HG03039 (cell line): ENCODE measurements around the gene P2RY11.

Experiments
- ATAC-seq: cut with Tn5 transposase; IDR thresholded peaks from one replicate; pipeline ENCODE4 v1.9.1; 2021; ENCODE audit warnings: mild to moderate bottlenecking, moderate library complexity; ENCODE audit not compliant: unreplicated experiment

P2RY11 gene

DNA sequence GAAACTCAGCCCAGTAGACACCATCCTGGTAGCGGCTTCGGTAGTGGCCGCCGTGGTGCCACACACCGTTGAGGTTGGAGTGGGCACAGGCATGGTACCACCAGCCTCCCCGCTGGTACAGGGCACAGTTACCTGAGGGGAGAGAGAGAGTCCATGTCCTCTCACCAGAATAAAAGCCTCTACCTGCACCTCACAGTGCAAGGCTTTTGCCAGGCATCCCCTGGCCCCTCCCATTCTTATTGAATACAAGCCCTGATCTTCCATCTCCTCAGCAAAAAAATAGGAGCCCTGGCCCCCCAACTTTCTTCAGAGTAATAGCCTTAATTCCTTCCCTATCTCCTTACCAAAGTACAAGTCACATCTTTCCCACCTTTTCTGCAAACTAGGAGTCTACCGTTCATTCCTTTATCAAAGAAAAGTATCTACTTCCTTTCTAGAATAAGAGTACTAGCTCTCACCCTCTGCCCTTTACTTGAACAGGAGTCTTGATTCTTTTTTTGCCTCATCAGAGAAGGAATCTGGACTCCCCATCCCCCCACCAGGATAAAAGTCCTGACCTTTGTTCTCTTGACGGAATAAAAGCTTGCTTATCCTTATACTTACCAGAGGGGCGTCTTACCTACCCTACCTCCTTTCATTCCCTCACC, 18.7 kb upstream of the P2RY11 start:
- no peak for ATAC-seq

DNA sequence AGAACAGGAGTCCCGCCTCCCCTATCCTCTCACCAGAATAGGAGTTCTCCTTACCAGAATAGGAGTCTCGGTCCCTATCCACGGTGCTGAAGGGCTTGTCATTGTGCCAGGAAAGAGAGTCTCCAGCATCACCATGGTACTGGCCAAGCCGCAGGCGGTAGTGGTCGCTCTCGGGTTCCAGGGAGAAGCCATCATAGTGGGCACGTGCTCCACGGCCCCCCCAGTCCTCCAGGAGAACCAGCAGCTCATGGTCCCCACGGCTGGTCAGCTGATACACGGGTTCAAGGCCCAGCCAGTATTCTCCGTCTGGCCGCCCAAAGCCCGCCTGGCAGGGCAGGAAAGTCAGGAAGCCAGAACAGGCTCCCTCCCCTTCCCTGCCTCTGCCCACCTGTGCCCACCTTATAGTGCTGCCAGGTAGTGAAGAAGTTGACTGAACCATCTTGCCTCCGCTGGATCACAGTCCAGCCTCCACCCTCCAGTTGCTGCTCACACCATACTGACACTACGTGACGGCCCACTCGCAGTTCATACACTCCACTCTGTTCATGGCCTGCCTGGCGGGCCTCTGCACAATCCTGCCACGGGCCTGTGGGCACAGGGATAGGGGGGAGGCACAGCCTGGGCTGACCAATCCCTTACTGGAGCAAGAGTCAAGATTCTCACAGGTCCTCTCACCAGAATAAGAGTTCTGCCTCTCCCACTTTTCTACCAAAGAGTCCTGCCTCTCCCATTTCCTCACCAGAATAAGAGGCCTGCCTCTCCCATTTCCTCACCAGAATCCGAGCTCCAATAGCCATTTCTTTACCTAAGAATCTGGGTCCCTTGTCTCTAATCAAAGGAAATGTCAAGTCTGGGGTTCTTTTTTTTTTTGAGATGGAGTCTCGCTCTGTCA, 18.0 kb upstream of the P2RY11 start:
- ATAC-seq, result no peak

- ATAC-seq, result no peak
Measured at GRCh38 chr19:10095622-10095947, 15.9 kb upstream of the P2RY11 start.

- peak; percentile 73 for ATAC-seq
Measured at GRCh38 chr19:10095948-10096614, 15.4 kb upstream of the P2RY11 start.

DNA sequence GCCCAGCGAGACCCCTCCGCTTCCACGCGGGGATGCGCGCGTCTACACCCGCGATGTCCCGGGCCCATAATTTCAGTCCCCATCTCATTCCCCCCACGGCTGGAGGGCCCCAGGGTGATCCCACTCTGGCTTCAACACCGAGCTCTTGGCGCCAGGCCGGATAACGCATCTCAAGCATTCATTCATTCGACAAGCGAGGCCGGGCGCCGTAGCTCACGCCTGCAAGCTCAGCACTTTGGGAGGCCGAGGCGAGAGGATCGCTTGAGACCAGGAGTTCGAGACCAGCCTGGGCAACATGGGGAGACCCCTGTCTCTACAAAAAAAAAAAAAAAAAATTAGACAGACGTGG, 14.9 kb upstream of the P2RY11 start:
- no peak for ATAC-seq

GRCh38 chr19:10100163-10100785, 11.2 kb upstream of the P2RY11 start:
- ATAC-seq, result no peak

- ATAC-seq, result no peak
Measured at GRCh38 chr19:10102787-10103236, 8.7 kb upstream of the P2RY11 start.

GRCh38 chr19:10104130-10104513, 7.4 kb upstream of the P2RY11 start:
- ATAC-seq, result no peak

DNA sequence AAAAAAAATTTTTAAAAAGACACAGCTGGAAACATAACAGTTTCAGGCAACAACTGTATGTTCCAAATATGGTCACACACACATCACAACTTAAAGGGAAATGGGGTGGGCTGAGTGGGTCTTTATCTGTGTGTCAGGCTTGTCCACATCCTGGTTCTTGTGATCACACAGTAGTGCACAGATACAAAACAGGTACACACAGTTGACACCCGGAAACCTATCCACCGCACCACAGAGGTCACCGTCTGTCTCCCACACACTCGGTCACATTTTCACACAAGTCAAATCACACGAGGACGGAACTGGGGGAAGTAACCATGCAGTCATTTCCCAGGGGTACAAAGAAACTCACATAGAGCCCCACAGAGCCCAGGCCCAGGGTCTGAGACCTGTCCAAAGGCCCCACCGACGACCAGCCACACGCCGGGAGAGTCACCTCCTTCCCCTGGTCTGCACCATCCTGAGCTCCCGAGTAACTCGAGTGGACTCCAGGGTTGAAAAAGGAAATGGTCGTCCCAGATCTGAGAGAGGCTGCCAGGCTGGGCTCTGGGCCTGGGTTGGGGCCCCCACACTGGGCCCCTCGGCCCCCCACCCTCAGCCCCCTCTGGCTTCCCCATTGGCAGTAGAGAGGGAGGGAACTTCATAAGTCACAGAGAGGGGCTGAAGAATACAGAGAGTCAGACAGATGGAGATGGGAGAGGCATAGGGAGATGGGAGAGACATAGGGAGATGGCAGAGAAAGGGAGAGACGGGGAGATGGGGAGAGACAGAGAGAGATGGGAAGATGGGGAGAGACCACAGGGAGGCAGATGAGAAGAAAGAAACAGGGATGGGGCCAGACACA, 6.6 kb upstream of the P2RY11 start:
- no peak for ATAC-seq

GRCh38 chr19:10105509-10106099, 5.9 kb upstream of the P2RY11 start:
- peak; percentile 12 for ATAC-seq

DNA sequence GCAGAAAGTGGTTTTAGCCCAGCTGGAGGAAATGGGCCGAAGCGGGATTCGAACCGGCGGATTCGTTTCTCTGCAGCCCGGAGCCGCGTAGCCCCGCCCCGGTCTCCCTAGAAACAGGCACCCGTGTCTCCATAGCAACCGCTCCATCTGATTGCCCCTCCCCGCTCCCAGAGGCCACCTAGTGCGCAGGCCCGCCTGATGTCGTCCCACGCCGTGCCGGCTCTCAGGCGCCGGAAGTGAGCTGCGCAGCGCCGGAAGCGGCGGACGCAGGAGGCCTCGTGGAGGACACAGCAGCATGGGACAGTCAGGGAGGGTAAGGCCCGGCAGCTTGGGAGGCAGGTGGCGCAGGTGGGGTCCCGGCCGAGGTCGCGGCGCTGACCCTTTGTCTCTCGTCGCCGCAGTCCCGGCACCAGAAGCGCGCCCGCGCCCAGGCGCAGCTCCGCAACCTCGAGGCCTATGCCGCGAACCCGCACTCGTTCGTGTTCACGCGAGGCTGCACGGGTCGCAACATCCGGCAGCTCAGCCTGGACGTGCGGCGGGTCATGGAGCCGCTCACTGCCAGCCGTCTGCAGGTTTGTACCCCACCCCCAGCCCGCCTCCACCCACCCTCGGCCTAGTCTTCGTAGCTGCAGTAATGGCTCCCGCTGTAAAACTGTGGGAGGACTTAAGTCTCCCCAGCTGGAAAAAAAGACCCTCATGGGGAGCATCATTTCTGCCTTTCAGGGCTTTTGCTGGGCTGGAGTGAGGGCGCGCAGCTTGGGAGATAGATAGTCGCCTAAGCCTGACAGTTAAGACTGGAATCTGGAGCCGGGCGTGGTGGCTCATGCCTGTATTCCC, 5.2 kb upstream of the P2RY11 start, which contains the start of gene PPAN:
Gene PPAN (plus strand): TSS at position 263 of the 837 bp plus-strand sequence. CDS start 33 bp downstream, at position 296.
- ATAC-seq, result peak; percentile 38

GRCh38 chr19:10107254-10107653, 4.2 kb upstream of the P2RY11 start:
- ATAC-seq, result no peak

- ATAC-seq, result no peak
Measured at GRCh38 chr19:10107817-10108367, 3.6 kb upstream of the P2RY11 start.

DNA sequence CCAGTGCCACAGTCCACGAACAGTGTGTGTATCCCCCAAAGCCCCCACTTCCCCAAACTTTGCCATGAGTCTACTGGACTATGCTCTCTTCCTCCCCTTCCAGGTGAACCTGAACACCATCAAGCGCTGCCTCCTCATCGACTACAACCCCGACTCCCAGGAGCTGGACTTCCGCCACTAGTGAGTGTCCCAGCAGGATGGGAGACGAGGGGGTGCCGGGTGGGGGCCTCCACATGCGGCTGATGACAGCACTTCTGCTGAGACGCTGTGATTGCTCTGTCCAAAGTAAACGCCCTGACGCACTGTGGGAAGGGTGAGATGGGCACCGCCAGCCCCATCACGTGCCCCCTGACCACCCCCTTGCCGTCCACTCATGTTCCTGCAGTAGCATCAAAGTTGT, 2.0 kb upstream of the P2RY11 start:
- ATAC-seq, result no peak

- no peak for ATAC-seq
Measured at GRCh38 chr19:10110076-10110971, 1.2 kb upstream of the P2RY11 start.

GRCh38 chr19:10110972-10111317, 548 bp upstream of the P2RY11 start:
- no peak for ATAC-seq

- no peak for ATAC-seq
Measured at GRCh38 chr19:10112037-10112761, 706 bp downstream of the P2RY11 start.
